ENCODE measurements around the gene POLD1. TPM values are rescaled to one million over a fixed set of nuclear protein-coding genes. Genes with fewer than 3 reads are reported as not detected.

Gene POLD1
- total RNA-seq, 2 experiments from 2014 or later = 119 to 233 TPM

Other genes with a start within 250 kb of the POLD1 start
- gene IZUMO2, start 221.1 kb upstream of the POLD1 start, total RNA-seq (2014; rRNA removed; shearing (Covaris generic)) = not detected in 2 replicates
- not detected in 2 replicates for gene IZUMO2, start 221.1 kb upstream of the POLD1 start, total RNA-seq (2022)
- not detected in 2 replicates for gene MYH14, start 180.7 kb upstream of the POLD1 start, total RNA-seq (2014; rRNA removed; shearing (Covaris generic))
- gene MYH14, start 180.7 kb upstream of the POLD1 start, total RNA-seq (2022) = not detected in 2 replicates
- 7.1 and 7.4 TPM in 2 replicates for gene KCNC3, start 55.0 kb upstream of the POLD1 start, total RNA-seq (2014; rRNA removed; shearing (Covaris generic))
- gene KCNC3, start 55.0 kb upstream of the POLD1 start, total RNA-seq (2022) = 21.7 and 23.4 TPM in 2 replicates
- gene NAPSA, start 18.7 kb upstream of the POLD1 start, total RNA-seq (2014; rRNA removed; shearing (Covaris generic)) = 2.6 and 5.7 TPM in 2 replicates
- 15.7 and 30.1 TPM in 2 replicates for gene NAPSA, start 18.7 kb upstream of the POLD1 start, total RNA-seq (2022)
- 52.8 and 65.7 TPM in 2 replicates for gene NR1H2, start 7.9 kb upstream of the POLD1 start, total RNA-seq (2014; rRNA removed; shearing (Covaris generic))
- 41.2 and 53.1 TPM in 2 replicates for gene NR1H2, start 7.9 kb upstream of the POLD1 start, total RNA-seq (2022)
- gene SPIB, start 34.6 kb downstream of the POLD1 start, total RNA-seq (2014; rRNA removed; shearing (Covaris generic)) = 122 and 145 TPM in 2 replicates
- gene SPIB, start 34.6 kb downstream of the POLD1 start, total RNA-seq (2022) = 99.4 and 101 TPM in 2 replicates
- 10.6 and 15.4 TPM in 2 replicates for gene MYBPC2, start 48.5 kb downstream of the POLD1 start, total RNA-seq (2014; rRNA removed; shearing (Covaris generic))
- 22.2 and 28.2 TPM in 2 replicates for gene MYBPC2, start 48.5 kb downstream of the POLD1 start, total RNA-seq (2022)
- gene EMC10, start 92.2 kb downstream of the POLD1 start, total RNA-seq (2014; rRNA removed; shearing (Covaris generic)) = 44.4 and 45.2 TPM in 2 replicates
- gene EMC10, start 92.2 kb downstream of the POLD1 start, total RNA-seq (2022) = 37.5 and 39.1 TPM in 2 replicates
- 0.63 and 0.85 TPM in 2 replicates for gene GARIN5A, start 92.5 kb downstream of the POLD1 start, total RNA-seq (2014; rRNA removed; shearing (Covaris generic))
- 0.59 and 1.00 TPM in 2 replicates for gene GARIN5A, start 92.5 kb downstream of the POLD1 start, total RNA-seq (2022)
- 10.6 and 13.0 TPM in 2 replicates for gene JOSD2, start 126.8 kb downstream of the POLD1 start, total RNA-seq (2014; rRNA removed; shearing (Covaris generic))
- gene JOSD2, start 126.8 kb downstream of the POLD1 start, total RNA-seq (2022) = 15.9 and 17.8 TPM in 2 replicates
- not detected in 2 replicates for gene ASPDH, start 129.6 kb downstream of the POLD1 start, total RNA-seq (2014; rRNA removed; shearing (Covaris generic))
- not detected in 2 replicates for gene ASPDH, start 129.6 kb downstream of the POLD1 start, total RNA-seq (2022)
- not detected in 2 replicates for gene LRRC4B, start 184.1 kb downstream of the POLD1 start, total RNA-seq (2014; rRNA removed; shearing (Covaris generic))
- 0.29 TPM in 1 of 2 replicates, not detected in the other for gene LRRC4B, start 184.1 kb downstream of the POLD1 start, total RNA-seq (2022)

Measured in OCI-LY7 (cell line).